ENCODE measurements around the gene PDGFB. TPM values are rescaled to one million over a fixed set of nuclear protein-coding genes. Genes with fewer than 3 reads are reported as not detected.

PDGFB gene
- total and polyA plus RNA-seq, 7 experiments from 2014 or later: 0.56 to 9.5 (median 2.3) TPM

- Mint-ChIP-seq H3K9me3 (peaks cover 0 to 2% (median 0%) of the 10 kb centered on the region in 11 donors), H3K27me3 (peaks cover 0 to 71% (median 44%) of the 10 kb centered on the region in 5 donors), H3K27ac (peak overlapping the region in 2 of 9 donors; percentile 1 to 72), H3K4me3 (peak overlapping the region in 8 of 10 donors; percentile 45 to 81 (median 66)), H3K4me1 (peaks cover 28 to 65% (median 53%) of the 10 kb centered on the region in 7 donors), H3K36me3 (peaks cover 0 to 4% (median 0%) of the 10 kb centered on the region in 5 donors)
- intact Hi-C loops (cut with micrococcal nuclease): loop anchor here in 1 of 2 donors (5.0 kb wide), 1 partner anchor 43 kb away; no protein-coding TSS in a partner anchor
- Histone ChIP-seq H3K27me3 (ENCODE audit: control insufficient read depth in 2 of 2, insufficient read depth in 2 of 2, low read length in 2 of 2) (peaks cover 0 to 8% of the 10 kb centered on the region in 2 donors), H3K9me3 (ENCODE audit: control insufficient read depth in 2 of 3, low read length in 3 of 3) (no peaks in the 10 kb centered on the region), H3K4me3 (ENCODE audit: low read length) (no peak overlapping the region), H3K36me3 (ENCODE audit: control insufficient read depth in 2 of 3, insufficient read depth in 3 of 3, low read length in 3 of 3) (peaks cover 0 to 3% (median 0%) of the 10 kb centered on the region in 3 experiments), H3K4me1 (ENCODE audit: control insufficient read depth in 2 of 2, insufficient read depth in 2 of 2, low read length in 2 of 2) (peaks cover 39 to 50% of the 10 kb centered on the region in 2 donors), H3K27ac (ENCODE audit: low read depth, low read length) (no peak overlapping the region)
- no peak for DNase-seq
- ChIA-PET POLR2A (interaction anchor here (0.6 to 2.5 kb wide), 3 partner anchors 81 to 84 kb away, joined by 3 to 13 read pairs (median 7); partner anchors contain the start of gene RPL3), CTCF (interaction anchor here (1.1 kb wide), 1 partner anchor 64 kb away, joined by 3 read pairs; no protein-coding TSS in a partner anchor)
- ATAC-seq: no peak
Observed at GRCh38 chr22:39234867-39235687, 9.7 kb downstream of the PDGFB start.

GRCh38 chr22:39234472-39234787, 10.4 kb downstream of the PDGFB start:
- H3K4me1 ChIP-seq (ENCODE audit: control insufficient read depth in 2 of 2, insufficient read depth in 2 of 2, low read length in 2 of 2): peaks cover 37 to 45% of the 10 kb centered on the region in 2 donors
- H3K27ac Mint-ChIP-seq: no peak overlapping the region
- CTCF ChIA-PET: no interaction called here
- H3K27me3 Mint-ChIP-seq: peaks cover 0 to 73% (median 45%) of the 10 kb centered on the region in 5 donors
- no peak for DNase-seq
- POLR2A ChIA-PET: interaction anchor here (1.3 kb wide), 1 partner anchor 84 kb away, joined by 3 read pairs; no protein-coding TSS in a partner anchor
- no peaks in the 10 kb centered on the region for H3K9me3 ChIP-seq (ENCODE audit: control insufficient read depth in 2 of 3, low read length in 3 of 3)
- H3K36me3 ChIP-seq (ENCODE audit: control insufficient read depth in 2 of 3, insufficient read depth in 3 of 3, low read length in 3 of 3): peaks cover 0 to 6% (median 0%) of the 10 kb centered on the region in 3 experiments
- no peak overlapping the region for H3K27ac ChIP-seq (ENCODE audit: low read depth, low read length)
- H3K4me3 Mint-ChIP-seq: peak overlapping the region in 2 of 10 donors; percentile 53 to 81
- peaks cover 0 to 2% (median 0%) of the 10 kb centered on the region in 11 donors for H3K9me3 Mint-ChIP-seq
- no peak overlapping the region for H3K4me3 ChIP-seq (ENCODE audit: low read length)
- H3K4me1 Mint-ChIP-seq: peaks cover 25 to 58% (median 47%) of the 10 kb centered on the region in 7 donors
- no peak for ATAC-seq
- H3K27me3 ChIP-seq (ENCODE audit: control insufficient read depth in 2 of 2, insufficient read depth in 2 of 2, low read length in 2 of 2): peaks cover 0 to 8% of the 10 kb centered on the region in 2 donors
- intact Hi-C loops (cut with micrococcal nuclease): loop anchor here in 1 of 2 donors (5.0 kb wide), 1 partner anchor 42 kb away; no protein-coding TSS in a partner anchor
- H3K36me3 Mint-ChIP-seq: peaks cover 0 to 4% (median 0%) of the 10 kb centered on the region in 5 donors

- Histone ChIP-seq H3K27ac (ENCODE audit: low read depth, low read length) (no peak overlapping the region), H3K36me3 (ENCODE audit: control insufficient read depth in 2 of 3, insufficient read depth in 3 of 3, low read length in 3 of 3) (peaks cover 0 to 7% (median 0%) of the 10 kb centered on the region in 3 experiments), H3K4me3 (ENCODE audit: low read length) (no peak overlapping the region), H3K4me1 (ENCODE audit: control insufficient read depth in 2 of 2, insufficient read depth in 2 of 2, low read length in 2 of 2) (peaks cover 32 to 43% of the 10 kb centered on the region in 2 donors), H3K9me3 (ENCODE audit: control insufficient read depth in 2 of 3, low read length in 3 of 3) (no peaks in the 10 kb centered on the region), H3K27me3 (ENCODE audit: control insufficient read depth in 2 of 2, insufficient read depth in 2 of 2, low read length in 2 of 2) (peaks cover 0 to 8% of the 10 kb centered on the region in 2 donors)
- H3K36me3 Mint-ChIP-seq: peaks cover 0 to 4% (median 0%) of the 10 kb centered on the region in 5 donors
- peaks cover 0 to 2% (median 0%) of the 10 kb centered on the region in 11 donors for H3K9me3 Mint-ChIP-seq
- ATAC-seq: no peak
- H3K27me3 Mint-ChIP-seq: peaks cover 0 to 75% (median 49%) of the 10 kb centered on the region in 5 donors
- ChIA-PET CTCF (no interaction called here), POLR2A (interaction anchor here (1.3 to 1.6 kb wide), 3 partner anchors 7 to 85 kb away, joined by 3 to 5 read pairs (median 4); no protein-coding TSS in a partner anchor)
- H3K27ac Mint-ChIP-seq: no peak overlapping the region
- intact Hi-C loops (cut with micrococcal nuclease): loop anchor here in 1 of 2 donors (5.0 kb wide), 1 partner anchor 42 kb away; no protein-coding TSS in a partner anchor
- H3K4me3 Mint-ChIP-seq: peak overlapping the region in 1 of 10 donors; percentile 81
- peaks cover 23 to 54% (median 43%) of the 10 kb centered on the region in 7 donors for H3K4me1 Mint-ChIP-seq
- DNase-seq: no peak
Observed at GRCh38 chr22:39233710-39234471, 10.9 kb downstream of the PDGFB start.

GRCh38 chr22:39232806-39233709, 11.7 kb downstream of the PDGFB start:
- Mint-ChIP-seq H3K4me1 (peaks cover 23 to 45% (median 38%) of the 10 kb centered on the region in 7 donors), H3K27me3 (peaks cover 0 to 74% (median 46%) of the 10 kb centered on the region in 5 donors), H3K36me3 (peaks cover 0 to 4% (median 0%) of the 10 kb centered on the region in 5 donors), H3K27ac (peak overlapping the region in 1 of 9 donors; percentile 23), H3K9me3 (peaks cover 0 to 2% (median 0%) of the 10 kb centered on the region in 11 donors), H3K4me3 (no peak overlapping the region)
- peaks cover 32 to 36% of the 10 kb centered on the region in 2 donors for H3K4me1 ChIP-seq (ENCODE audit: control insufficient read depth in 2 of 2, insufficient read depth in 2 of 2, low read length in 2 of 2)
- H3K9me3 ChIP-seq (ENCODE audit: control insufficient read depth in 2 of 3, low read length in 3 of 3): no peaks in the 10 kb centered on the region
- ChIA-PET CTCF (no interaction called here), POLR2A (interaction anchor here (1.3 to 1.6 kb wide), 3 partner anchors 8 to 86 kb away, joined by 3 to 5 read pairs (median 4); no protein-coding TSS in a partner anchor)
- H3K27ac ChIP-seq (ENCODE audit: low read depth, low read length): no peak overlapping the region
- intact Hi-C loops (cut with micrococcal nuclease): loop anchor here in 1 of 2 donors (5.0 kb wide), 1 partner anchor 41 kb away; no protein-coding TSS in a partner anchor
- DNase-seq: no peak
- ATAC-seq: no peak
- H3K36me3 ChIP-seq (ENCODE audit: control insufficient read depth in 2 of 3, insufficient read depth in 3 of 3, low read length in 3 of 3): peaks cover 0 to 7% (median 0%) of the 10 kb centered on the region in 3 experiments
- H3K27me3 ChIP-seq (ENCODE audit: control insufficient read depth in 2 of 2, insufficient read depth in 2 of 2, low read length in 2 of 2): peaks cover 0 to 8% of the 10 kb centered on the region in 2 donors
- H3K4me3 ChIP-seq (ENCODE audit: low read length): no peak overlapping the region

GRCh38 chr22:39232246-39232645, 12.5 kb downstream of the PDGFB start:
- H3K27me3 ChIP-seq (ENCODE audit: control insufficient read depth in 2 of 2, insufficient read depth in 2 of 2, low read length in 2 of 2): peaks cover 0 to 8% of the 10 kb centered on the region in 2 donors
- H3K4me3 Mint-ChIP-seq: no peak overlapping the region
- H3K36me3 Mint-ChIP-seq: peaks cover 0 to 4% (median 0%) of the 10 kb centered on the region in 5 donors
- H3K9me3 ChIP-seq (ENCODE audit: control insufficient read depth in 2 of 3, low read length in 3 of 3): no peaks in the 10 kb centered on the region
- H3K27me3 Mint-ChIP-seq: peaks cover 0 to 68% (median 45%) of the 10 kb centered on the region in 5 donors
- POLR2A ChIA-PET: interaction anchor here (1.6 kb wide), 1 partner anchor 9 kb away, joined by 5 read pairs; no protein-coding TSS in a partner anchor
- intact Hi-C loops (cut with micrococcal nuclease): loop anchor here in 1 of 2 donors (5.0 kb wide), 1 partner anchor 40 kb away; no protein-coding TSS in a partner anchor
- DNase-seq (no peak), ATAC-seq (no peak)
- CTCF ChIA-PET: interaction anchor here (0.8 kb wide), 1 partner anchor 21 kb away, joined by 3 read pairs; no protein-coding TSS in a partner anchor
- H3K36me3 ChIP-seq (ENCODE audit: control insufficient read depth in 2 of 3, insufficient read depth in 3 of 3, low read length in 3 of 3): peaks cover 0 to 7% (median 0%) of the 10 kb centered on the region in 3 experiments
- peaks cover 24 to 28% of the 10 kb centered on the region in 2 donors for H3K4me1 ChIP-seq (ENCODE audit: control insufficient read depth in 2 of 2, insufficient read depth in 2 of 2, low read length in 2 of 2)
- no peak overlapping the region for H3K27ac ChIP-seq (ENCODE audit: low read depth, low read length)
- H3K27ac Mint-ChIP-seq: no peak overlapping the region
- H3K9me3 Mint-ChIP-seq: peaks cover 0 to 2% (median 0%) of the 10 kb centered on the region in 11 donors
- H3K4me3 ChIP-seq (ENCODE audit: low read length): no peak overlapping the region
- H3K4me1 Mint-ChIP-seq: peaks cover 18 to 39% (median 31%) of the 10 kb centered on the region in 7 donors

Data from naive thymus-derived CD4-positive, alpha-beta T cell (primary cell).